ENCODE data around the gene TRAF3. TPM values are rescaled to one million over a fixed set of nuclear protein-coding genes. Genes with fewer than 3 reads are reported as not detected.
A peak's percentile ranks its signal among the peaks of the same experiment; 100 is the strongest.

TRAF3 gene
- total and polyA plus RNA-seq, 10 donors: 11.1 to 61.5 (median 39.1) TPM

DNA sequence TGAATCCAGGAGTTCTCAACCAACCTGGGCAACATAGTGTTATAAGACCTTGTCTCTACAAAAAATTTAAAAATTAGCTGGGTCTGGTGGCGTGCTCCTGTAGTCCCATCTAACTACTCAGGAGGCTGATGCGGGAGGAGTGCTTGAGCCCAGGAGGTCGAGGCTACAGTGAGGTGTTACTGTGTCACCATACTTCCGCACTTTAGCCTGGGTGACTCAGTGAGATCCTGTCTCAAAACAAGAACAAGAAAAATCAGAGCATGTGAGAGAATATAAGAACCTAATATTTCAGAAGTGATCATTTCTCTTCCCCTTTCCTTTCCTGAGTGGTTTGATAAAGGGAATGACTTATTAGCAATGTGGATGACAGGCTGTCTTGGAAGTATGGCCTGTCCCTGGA is 9.5 kb downstream of the TRAF3 start:
- peaks cover 5 to 93% (median 61%) of the 10 kb centered on the region in 6 donors for H3K4me1 ChIP-seq
- H3K4me3 ChIP-seq: no peak overlapping the region
- H3K36me3 ChIP-seq: no peaks in the 10 kb centered on the region
- H3K27ac ChIP-seq: peak overlapping the region in 3 of 8 donors; percentile 0 to 46 (median 38)
- H3K9me3 ChIP-seq: peaks cover 0 to 6% (median 0%) of the 10 kb centered on the region in 8 donors
- intact Hi-C loops (cut with DNase I; ENCODE audit: low total_unique reads): no loop called here
- DNase-seq: no peak
- no peaks in the 10 kb centered on the region for H3K27me3 ChIP-seq (replicated peaks in 1 of 7)
- no peak for TF ChIP-seq POLR2AphosphoS5 (IDR thresholded peaks at IDR 0.05)
- TF ChIP-seq CTCF (IDR thresholded peaks at IDR 0.05 in 8 of 11, conservative IDR thresholded peaks at IDR 0.05 in 3 of 11): no peak
- TF ChIP-seq POLR2A (IDR thresholded peaks at IDR 0.05): no peak
- WGBS, 5 donors: 66 to 77% (median 69%) methylated on average over 4 of the region's 4 CpGs

GRCh38 chr14:102789349-102789748 is 12.1 kb downstream of the TRAF3 start:
- Histone ChIP-seq H3K27ac (no peak overlapping the region), H3K27me3 (replicated peaks in 1 of 7) (no peaks in the 10 kb centered on the region), H3K36me3 (peaks cover 0 to 11% (median 0%) of the 10 kb centered on the region in 6 donors), H3K4me3 (no peak overlapping the region), H3K4me1 (peaks cover 5 to 86% (median 53%) of the 10 kb centered on the region in 6 donors), H3K9me3 (peaks cover 0 to 15% (median 4%) of the 10 kb centered on the region in 8 donors)
- WGBS, 5 donors: 72 to 90% (median 84%) methylated on average over 5 of the region's 5 CpGs
- intact Hi-C loops (cut with DNase I; ENCODE audit: low total_unique reads): no loop called here
- TF ChIP-seq CTCF (IDR thresholded peaks at IDR 0.05 in 8 of 11, conservative IDR thresholded peaks at IDR 0.05 in 3 of 11): no peak
- TF ChIP-seq POLR2A (IDR thresholded peaks at IDR 0.05): no peak
- TF ChIP-seq POLR2AphosphoS5 (IDR thresholded peaks at IDR 0.05): no peak
- no peak for DNase-seq

DNA sequence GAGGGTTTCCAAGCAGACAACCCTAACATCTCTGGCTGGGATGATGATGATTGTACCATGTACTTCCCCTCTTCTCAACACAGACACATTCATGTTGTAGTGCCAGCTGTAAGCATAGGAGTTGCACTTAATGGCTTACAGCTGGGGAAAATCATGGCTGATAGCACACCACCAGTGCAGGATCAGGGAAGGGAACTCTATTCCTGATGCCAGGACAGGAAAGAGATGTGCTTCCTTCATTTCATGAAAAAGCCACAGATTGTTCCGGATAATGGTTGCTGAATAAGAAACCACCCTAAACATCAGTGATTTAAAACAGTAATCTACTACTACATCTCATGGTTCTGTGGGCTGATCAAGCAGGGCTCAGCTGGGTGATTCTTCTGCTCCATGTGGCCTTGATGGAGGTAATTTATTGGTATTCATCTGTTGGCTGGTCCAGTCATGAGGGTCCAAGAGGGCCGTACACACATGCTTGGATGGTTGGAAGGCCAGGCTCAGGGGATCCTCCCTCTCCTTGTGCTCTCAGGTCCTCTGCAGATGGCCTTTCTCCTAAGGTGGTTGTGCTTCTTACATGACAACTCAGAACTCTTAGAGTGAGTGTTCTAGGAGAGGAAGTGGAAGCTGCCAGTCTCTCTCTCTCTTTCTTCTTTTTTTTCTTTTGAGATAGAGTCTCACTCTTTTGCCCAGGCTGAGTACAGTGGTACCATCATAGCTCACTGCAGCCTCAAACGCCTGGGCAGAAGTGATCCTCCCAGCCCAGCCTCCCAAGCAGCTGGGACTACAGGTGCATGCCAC is 16.5 kb downstream of the TRAF3 start:
- 86 to 96% (median 91%) methylated on average over 3 of the region's 3 CpGs for WGBS, 5 donors
- Histone ChIP-seq H3K9me3 (peaks cover 0 to 15% (median 4%) of the 10 kb centered on the region in 8 donors), H3K27ac (peak overlapping the region in 3 of 8 donors; percentile 42 to 77 (median 65)), H3K4me1 (peaks cover 0 to 85% (median 40%) of the 10 kb centered on the region in 6 donors), H3K36me3 (peaks cover 0 to 21% (median 0%) of the 10 kb centered on the region in 6 donors), H3K27me3 (replicated peaks in 1 of 7) (no peaks in the 10 kb centered on the region), H3K4me3 (no peak overlapping the region)
- intact Hi-C loops (cut with DNase I; ENCODE audit: low total_unique reads): no loop called here
- no peak for DNase-seq
- TF ChIP-seq POLR2A (IDR thresholded peaks at IDR 0.05): no peak
- no peak for TF ChIP-seq CTCF (IDR thresholded peaks at IDR 0.05 in 8 of 11, conservative IDR thresholded peaks at IDR 0.05 in 3 of 11)
- TF ChIP-seq POLR2AphosphoS5 (IDR thresholded peaks at IDR 0.05): no peak

Data from spleen (tissue), 11 donors.